Neuronal stem cell (in vitro differentiated cells): ENCODE data around the gene AKAP6.

Source experiments
- DNase-seq: peaks from one replicate; pipeline ENCODE4 v3.0.0-alpha.2; 2013; ENCODE audit warnings: low spot score
- H2AFZ ChIP-seq: one replicate; pipeline ENCODE4 v1.6.1; 2013; ENCODE audit warnings: mild to moderate bottlenecking, low read length, inconsistent platforms
- H2AK5ac ChIP-seq: 2 replicates; pipeline ENCODE4 v1.6.1; 2013; ENCODE audit warnings: low read depth, mild to moderate bottlenecking, inconsistent platforms, low read length, moderate library complexity, mixed read lengths
- H2BK120ac ChIP-seq: 2 replicates; pipeline ENCODE4 v1.6.1; 2013; ENCODE audit warnings: low read depth, mild to moderate bottlenecking, inconsistent platforms, low read length, moderate library complexity, mixed read lengths
- H2BK12ac ChIP-seq: one replicate; pipeline ENCODE4 v1.6.1; 2013; ENCODE audit warnings: low read length, inconsistent platforms
- H2BK15ac ChIP-seq: 2 replicates; pipeline ENCODE4 v1.6.1; 2013; ENCODE audit warnings: mild to moderate bottlenecking, low read length, inconsistent platforms, mixed read lengths
- H2BK5ac ChIP-seq: one replicate; pipeline ENCODE4 v1.6.1; 2013; ENCODE audit warnings: inconsistent platforms, mild to moderate bottlenecking, low read length, moderate library complexity
- H3K14ac ChIP-seq: one replicate; pipeline ENCODE4 v1.6.1; 2013; ENCODE audit warnings: low read length, inconsistent platforms
- H3K18ac ChIP-seq: 2 replicates; pipeline ENCODE4 v1.6.1; 2013; ENCODE audit warnings: low read length, inconsistent platforms
- H3K23ac ChIP-seq: 2 replicates; pipeline ENCODE4 v1.6.1; 2013; ENCODE audit warnings: low read depth, mild to moderate bottlenecking, mixed read lengths, low read length, inconsistent platforms; ENCODE audit not compliant: poor library complexity
- H3K27ac ChIP-seq: replicated peaks from 3 replicates; pipeline ENCODE4 v1.5.1; 2013; ENCODE audit warnings: low read length, inconsistent platforms
- H3K27me3 ChIP-seq, 3 experiments: 2 replicates each; pipeline ENCODE4 v1.6.1; 2013; ENCODE audit warnings: low read length in 3 of 3, mild to moderate bottlenecking in 2 of 3, inconsistent platforms in 1 of 3, low read depth in 1 of 3, mixed read lengths in 1 of 3, moderate library complexity in 1 of 3; ENCODE audit not compliant: control insufficient read depth in 3 of 3, insufficient read depth in 3 of 3
- H3K36me3 ChIP-seq, 2 donors: replicated peaks in 1 of 2; 2 replicates each; pipeline ENCODE4 v1.6.1; 2013; ENCODE audit warnings: low read length in 2 of 2; ENCODE audit not compliant: control insufficient read depth in 2 of 2, insufficient read depth in 2 of 2
- H3K4ac ChIP-seq: 2 replicates; pipeline ENCODE4 v1.6.1; 2013; ENCODE audit warnings: inconsistent platforms, mild to moderate bottlenecking, low read length, moderate library complexity
- H3K4me1 ChIP-seq, 2 donors: 1 replicate in 1 of 2; 2 replicates in 1 of 2; pipeline ENCODE4 v1.6.1; 2013; ENCODE audit warnings: low read length in 2 of 2, low read depth in 1 of 2; ENCODE audit not compliant: control insufficient read depth in 2 of 2, insufficient read depth in 1 of 2
- H3K4me2 ChIP-seq: one replicate; pipeline ENCODE4 v1.6.1; 2013; ENCODE audit warnings: mild to moderate bottlenecking, low read length, inconsistent platforms; ENCODE audit not compliant: insufficient read depth, poor library complexity, severe bottlenecking
- H3K4me3 ChIP-seq, 2 donors: 2 replicates each; pipeline ENCODE4 v1.5.1; 2013; ENCODE audit warnings: low read length in 2 of 2, mild to moderate bottlenecking in 2 of 2, inconsistent platforms in 1 of 2, moderate library complexity in 1 of 2
- H3K79me1 ChIP-seq: one replicate; pipeline ENCODE4 v1.6.1; 2013; ENCODE audit warnings: low read depth, mild to moderate bottlenecking, inconsistent platforms, low read length, moderate library complexity
- H3K9ac ChIP-seq: one replicate; pipeline ENCODE4 v1.6.1; 2013; ENCODE audit warnings: mild to moderate bottlenecking, low read depth, low read length, inconsistent platforms; ENCODE audit not compliant: poor library complexity
- H3K9me3 ChIP-seq, 2 donors: replicated peaks in 1 of 2; 2 replicates each; pipeline versions ENCODE3 to v1.6.1; 2013; ENCODE audit warnings: low read length in 2 of 2, mild to moderate bottlenecking in 2 of 2, inconsistent platforms in 1 of 2, low read depth in 1 of 2, mixed read lengths in 1 of 2, moderate library complexity in 1 of 2; ENCODE audit not compliant: control insufficient read depth in 2 of 2, insufficient read depth in 1 of 2
- H4K8ac ChIP-seq: one replicate; pipeline ENCODE4 v1.6.1; 2013; ENCODE audit warnings: low read depth, mild to moderate bottlenecking, inconsistent platforms, low read length, moderate library complexity
- H4K91ac ChIP-seq: one replicate; pipeline ENCODE4 v1.6.1; 2013; ENCODE audit warnings: low read length, low read depth, mild to moderate bottlenecking, inconsistent platforms; ENCODE audit not compliant: poor library complexity
- WGBS, 2 donors: extraction: QIAGEN DNeasy Blood & Tissue Kit; methylation state at CpG; one replicate each; pipeline ENCODE4 v1.1.7; 2013; ENCODE audit warnings: missing lambda C conversion rate in 2 of 2, mixed read lengths in 1 of 2; ENCODE audit not compliant: insufficient read length in 2 of 2, insufficient replicate concordance in 1 of 2; ENCODE audit errors: extremely low coverage in 2 of 2; 5-methylcytosine and 5-hydroxymethylcytosine counted together

Gene AKAP6

DNA sequence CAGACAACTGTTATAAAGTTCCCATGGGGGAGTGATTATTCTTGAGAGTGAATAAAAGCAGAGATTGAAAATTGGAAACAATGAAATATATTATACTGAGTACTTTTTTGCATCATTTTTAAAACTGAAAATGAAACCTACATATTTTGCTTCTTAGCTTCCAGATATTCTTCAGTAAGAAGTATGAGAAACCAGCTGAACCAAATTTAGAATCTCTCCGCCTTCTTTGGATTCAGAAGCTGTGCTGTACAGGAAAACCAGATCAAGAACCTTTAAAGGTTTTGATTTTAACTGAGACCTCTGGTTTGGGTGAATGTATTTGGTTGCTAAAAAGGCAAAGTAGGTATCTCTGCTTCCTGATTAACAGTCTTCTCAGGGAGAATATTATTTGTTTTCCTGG, 109.4 kb downstream of the AKAP6 start:
- Histone ChIP-seq H2BK12ac (no peak overlapping the region), H2BK120ac (no peak overlapping the region), H3K18ac (no peak overlapping the region), H4K8ac (no peak overlapping the region), H3K4me3 (no peak overlapping the region), H3K4me1 (no peaks in the 10 kb centered on the region), H2BK5ac (no peak overlapping the region), H4K91ac (no peak overlapping the region), H3K9me3 (no peaks in the 10 kb centered on the region), H3K23ac (no peak overlapping the region), H3K4me2 (no peak overlapping the region), H3K27me3 (no peaks in the 10 kb centered on the region), H2AK5ac (no peak overlapping the region), H2BK15ac (no peak overlapping the region), H3K9ac (no peak overlapping the region), H3K4ac (no peak overlapping the region), H3K79me1 (no peaks in the 10 kb centered on the region), H3K14ac (no peak overlapping the region), H2AFZ (no peak overlapping the region), H3K36me3 (no peaks in the 10 kb centered on the region), H3K27ac (no peak overlapping the region)
- no peak for DNase-seq
- no CpG with 5 or more reads among the region's 1 CpG for WGBS, 2 donors

DNA sequence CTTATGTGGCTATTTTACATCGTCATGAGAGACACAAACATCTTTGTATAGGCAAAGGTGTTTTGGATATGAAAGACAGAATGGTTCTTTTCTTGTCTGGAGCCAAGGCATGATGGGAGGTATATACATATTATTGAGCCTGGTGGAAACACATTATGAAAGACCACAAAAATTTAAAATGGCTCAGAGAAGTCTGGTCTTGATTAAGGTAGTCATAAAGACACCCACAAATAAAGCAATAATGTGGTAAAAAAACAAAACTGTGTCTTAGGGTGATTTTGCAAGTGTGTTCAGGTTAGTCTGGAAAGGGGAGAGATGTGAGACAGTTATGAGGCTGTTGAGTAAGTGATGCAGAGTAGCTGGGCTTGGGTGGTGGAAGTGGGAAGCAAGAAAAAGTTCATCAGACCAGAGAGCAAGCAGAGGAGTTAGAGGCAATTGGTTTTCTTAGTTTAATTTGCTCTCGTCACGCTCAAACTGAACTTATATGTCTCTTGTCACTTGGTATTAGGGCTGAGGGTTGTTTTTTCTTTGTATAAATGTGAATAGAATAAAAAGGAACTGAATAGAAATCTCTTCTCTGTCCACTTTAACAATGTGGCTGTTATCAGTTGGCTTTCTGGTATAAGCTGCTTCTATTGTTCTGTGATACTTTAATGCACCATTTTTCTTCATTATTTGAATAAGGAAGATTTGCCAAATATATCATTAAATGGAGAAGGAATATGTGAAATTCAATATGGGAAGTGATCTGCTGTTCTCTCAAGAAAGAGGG, 115.0 kb downstream of the AKAP6 start:
- no CpG with 5 or more reads among the region's 3 CpGs for WGBS, 2 donors

DNA sequence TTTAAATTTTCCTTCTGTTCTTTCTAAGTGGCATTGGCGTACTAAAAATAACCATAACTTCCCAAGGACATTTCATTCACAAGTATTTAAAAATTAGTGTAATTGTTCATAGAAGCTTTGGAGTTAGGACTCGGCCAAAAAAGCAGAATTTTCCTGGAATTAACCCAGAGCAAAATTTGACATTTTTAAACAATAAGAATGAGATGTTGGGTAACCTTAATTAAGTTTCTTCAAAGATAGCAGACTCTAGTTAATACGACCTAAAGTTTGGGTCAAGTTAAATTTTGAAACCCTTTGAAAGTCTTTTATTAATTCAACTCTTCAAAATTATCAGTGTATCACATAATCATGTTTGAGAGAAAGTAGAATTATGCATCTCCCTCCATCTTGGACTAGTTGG, 118.3 kb downstream of the AKAP6 start:
- H3K36me3 ChIP-seq = no peaks in the 10 kb centered on the region
- no CpG with 5 or more reads among the region's 3 CpGs for WGBS, 2 donors
- no peak overlapping the region for H3K9ac ChIP-seq
- H3K14ac ChIP-seq = no peak overlapping the region
- H3K4me3 ChIP-seq = no peak overlapping the region
- no peak overlapping the region for H3K27ac ChIP-seq
- no peak overlapping the region for H2AFZ ChIP-seq
- H2BK120ac ChIP-seq = no peak overlapping the region
- no peak overlapping the region for H3K4ac ChIP-seq
- H2BK15ac ChIP-seq = no peak overlapping the region
- no peak overlapping the region for H4K91ac ChIP-seq
- no peak overlapping the region for H2BK12ac ChIP-seq
- peaks cover 0 to 3% (median 0%) of the 10 kb centered on the region in 3 experiments for H3K27me3 ChIP-seq
- no peak overlapping the region for H3K23ac ChIP-seq
- H2AK5ac ChIP-seq = no peak overlapping the region
- H3K18ac ChIP-seq = no peak overlapping the region
- no peaks in the 10 kb centered on the region for H3K4me1 ChIP-seq
- H3K79me1 ChIP-seq = peaks cover 1% of the 10 kb centered on the region
- H4K8ac ChIP-seq = no peak overlapping the region
- no peak overlapping the region for H2BK5ac ChIP-seq
- no peak for DNase-seq
- no peak overlapping the region for H3K4me2 ChIP-seq
- no peaks in the 10 kb centered on the region for H3K9me3 ChIP-seq

More for the DNA sequence above, 115.0 kb downstream of the AKAP6 start:
- H3K27ac ChIP-seq = no peak overlapping the region
- H3K14ac ChIP-seq = no peak overlapping the region
- H3K4me1 ChIP-seq = no peaks in the 10 kb centered on the region
- H2BK12ac ChIP-seq = no peak overlapping the region
- no peaks in the 10 kb centered on the region for H3K36me3 ChIP-seq
- H3K18ac ChIP-seq = no peak overlapping the region
- no peak for DNase-seq
- no peak overlapping the region for H2AK5ac ChIP-seq
- H3K4me3 ChIP-seq = no peak overlapping the region
- H4K8ac ChIP-seq = no peak overlapping the region
- H4K91ac ChIP-seq = no peak overlapping the region
- no peak overlapping the region for H2AFZ ChIP-seq
- H3K9me3 ChIP-seq = no peaks in the 10 kb centered on the region
- H3K79me1 ChIP-seq = peaks cover 1% of the 10 kb centered on the region
- no peak overlapping the region for H3K4ac ChIP-seq
- H3K23ac ChIP-seq = no peak overlapping the region
- H3K4me2 ChIP-seq = no peak overlapping the region
- no peak overlapping the region for H2BK5ac ChIP-seq
- H2BK120ac ChIP-seq = no peak overlapping the region
- H2BK15ac ChIP-seq = no peak overlapping the region
- no peak overlapping the region for H3K9ac ChIP-seq
- H3K27me3 ChIP-seq = peaks cover 0 to 3% (median 0%) of the 10 kb centered on the region in 3 experiments

DNA sequence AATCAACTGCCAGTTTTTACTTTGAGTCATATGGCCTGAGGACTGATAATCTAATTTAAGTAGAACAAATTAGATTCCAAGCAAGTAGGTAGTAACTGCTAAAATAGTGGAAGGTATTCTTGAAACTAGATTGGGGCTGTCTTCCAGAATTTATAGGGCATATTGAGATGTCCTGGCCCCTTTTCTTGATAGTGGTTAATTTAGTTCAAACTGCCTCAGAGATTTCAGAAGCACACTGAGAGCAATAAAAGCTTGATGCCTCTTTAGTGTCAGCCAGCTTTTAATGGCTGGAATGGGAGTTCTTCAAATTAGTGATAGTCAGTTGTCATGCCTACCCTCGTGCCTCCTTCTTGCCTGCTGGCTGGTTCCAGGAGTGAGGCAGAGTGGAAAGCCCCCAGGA, 120.5 kb downstream of the AKAP6 start:
- no peak overlapping the region for H2BK15ac ChIP-seq
- no peaks in the 10 kb centered on the region for H3K9me3 ChIP-seq
- no peak overlapping the region for H3K18ac ChIP-seq
- H2BK120ac ChIP-seq = no peak overlapping the region
- H4K91ac ChIP-seq = no peak overlapping the region
- no peak overlapping the region for H3K23ac ChIP-seq
- no peak overlapping the region for H2BK12ac ChIP-seq
- H3K79me1 ChIP-seq = peaks cover 1% of the 10 kb centered on the region
- no peaks in the 10 kb centered on the region for H3K4me1 ChIP-seq
- H3K9ac ChIP-seq = no peak overlapping the region
- peaks cover 0 to 3% (median 0%) of the 10 kb centered on the region in 3 experiments for H3K27me3 ChIP-seq
- no peak overlapping the region for H2AFZ ChIP-seq
- H4K8ac ChIP-seq = no peak overlapping the region
- no peak overlapping the region for H3K4me3 ChIP-seq
- H3K36me3 ChIP-seq = no peaks in the 10 kb centered on the region
- no peak overlapping the region for H3K4me2 ChIP-seq
- DNase-seq = no peak
- H3K4ac ChIP-seq = no peak overlapping the region
- H2AK5ac ChIP-seq = no peak overlapping the region
- H3K27ac ChIP-seq = no peak overlapping the region
- H3K14ac ChIP-seq = no peak overlapping the region
- no CpG with 5 or more reads among the region's 1 CpG for WGBS, 2 donors
- H2BK5ac ChIP-seq = no peak overlapping the region
